DOHH2 (cell line): ENCODE measurements around the gene RACGAP1.

Source experiments
- EZH2phosphoT487 ChIP-seq: fragments of 200-600 bp; sonication (generic); IDR thresholded peaks from 2 replicates; pipeline ENCODE4 v1.6.1; 2017; ENCODE audit warnings: borderline replicate concordance, mild to moderate bottlenecking, antibody characterized with exemption, low read length, moderate library complexity, mixed read lengths
- TF ChIP-seq, protein P1 (sequence below): fragments of 200-600 bp; sonication (generic); IDR thresholded peaks from one replicate; pipeline ENCODE4 v1.5.1; 2014; ENCODE audit warnings: antibody characterized with exemption, mild to moderate bottlenecking, low read depth, low read length; ENCODE audit not compliant: poor library complexity, severe bottlenecking

DNA sequence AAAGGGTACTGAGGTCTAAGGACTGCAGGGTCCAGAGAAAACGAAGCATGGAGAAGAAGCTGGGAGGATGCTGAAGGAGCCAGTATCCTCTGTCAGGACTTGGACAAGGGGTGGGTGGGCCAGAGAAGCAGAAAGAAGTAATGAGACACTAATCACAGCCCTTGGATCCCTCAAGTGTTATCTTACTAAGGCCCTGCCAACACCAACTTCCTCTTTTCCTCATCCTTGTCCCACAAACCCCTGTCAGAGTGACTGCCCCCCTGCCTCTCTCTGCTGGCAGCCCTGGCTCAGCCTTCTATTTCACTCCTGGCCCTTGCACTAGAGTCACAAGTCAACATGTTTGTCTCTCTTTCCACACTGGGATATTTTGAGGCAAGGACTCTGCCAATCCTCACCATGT is 28.3 kb upstream of the RACGAP1 start:
- TF ChIP-seq, protein P1, sequence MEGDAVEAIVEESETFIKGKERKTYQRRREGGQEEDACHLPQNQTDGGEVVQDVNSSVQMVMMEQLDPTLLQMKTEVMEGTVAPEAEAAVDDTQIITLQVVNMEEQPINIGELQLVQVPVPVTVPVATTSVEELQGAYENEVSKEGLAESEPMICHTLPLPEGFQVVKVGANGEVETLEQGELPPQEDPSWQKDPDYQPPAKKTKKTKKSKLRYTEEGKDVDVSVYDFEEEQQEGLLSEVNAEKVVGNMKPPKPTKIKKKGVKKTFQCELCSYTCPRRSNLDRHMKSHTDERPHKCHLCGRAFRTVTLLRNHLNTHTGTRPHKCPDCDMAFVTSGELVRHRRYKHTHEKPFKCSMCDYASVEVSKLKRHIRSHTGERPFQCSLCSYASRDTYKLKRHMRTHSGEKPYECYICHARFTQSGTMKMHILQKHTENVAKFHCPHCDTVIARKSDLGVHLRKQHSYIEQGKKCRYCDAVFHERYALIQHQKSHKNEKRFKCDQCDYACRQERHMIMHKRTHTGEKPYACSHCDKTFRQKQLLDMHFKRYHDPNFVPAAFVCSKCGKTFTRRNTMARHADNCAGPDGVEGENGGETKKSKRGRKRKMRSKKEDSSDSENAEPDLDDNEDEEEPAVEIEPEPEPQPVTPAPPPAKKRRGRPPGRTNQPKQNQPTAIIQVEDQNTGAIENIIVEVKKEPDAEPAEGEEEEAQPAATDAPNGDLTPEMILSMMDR = no peak
- TF ChIP-seq EZH2phosphoT487 = no peak
